ENCODE data around the gene ARFRP1. TPM values are rescaled to one million over a fixed set of nuclear protein-coding genes. Genes with fewer than 3 reads are reported as not detected.

ARFRP1 gene
- total and polyA plus RNA-seq, 2 donors (not counting 1 experiment from before 2014, with no cell fraction given) = 41.0 to 75.5 TPM

- H3K4me1 ChIP-seq (ENCODE audit: control insufficient read depth in 2 of 2, insufficient read depth in 2 of 2, low read length in 2 of 2) = no peaks in the 10 kb centered on the region
- H3K4me2 ChIP-seq (replicated peaks; ENCODE audit: low read depth, low read length, poor library complexity, severe bottlenecking) = no peak overlapping the region
- intact Hi-C loops (cut with micrococcal nuclease) = no loop called here
- H4K20me1 ChIP-seq (ENCODE audit: control insufficient read depth, insufficient read depth, low read length, poor library complexity, severe bottlenecking) = no peaks in the 10 kb centered on the region
- H3K79me2 ChIP-seq (ENCODE audit: control insufficient read depth, insufficient read depth, low read length) = no peaks in the 10 kb centered on the region
- Mint-ChIP-seq H3K27me3 (no peaks in the 10 kb centered on the region), H3K9me3 (ENCODE audit: insufficient read depth) (no peaks in the 10 kb centered on the region), H3K27ac (no peak overlapping the region), H3K4me3 (no peak overlapping the region), H3K4me1 (no peaks in the 10 kb centered on the region)
- ATAC-seq (ENCODE audit: low read depth) (no peak), DNase-seq (no peak)
- H2AFZ ChIP-seq (ENCODE audit: insufficient read depth, low read depth, low read length, poor library complexity, severe bottlenecking) = no peak overlapping the region
- no peak overlapping the region for H3K4me3 ChIP-seq (ENCODE audit: control extremely low read depth in 1 of 5, extremely low read depth in 1 of 5, insufficient read depth in 1 of 5, low read depth in 2 of 5, low read length in 4 of 5)
- peaks cover 0 to 7% of the 10 kb centered on the region in 2 experiments for H3K36me3 ChIP-seq (replicated peaks in 1 of 2; ENCODE audit: control extremely low read depth in 1 of 2, control insufficient read depth in 1 of 2, extremely low read depth in 1 of 2, insufficient read depth in 2 of 2, low read length in 1 of 2)
- H3K9me3 ChIP-seq (ENCODE audit: control extremely low read depth in 1 of 3, control insufficient read depth in 2 of 3, insufficient read depth in 1 of 3, low read length in 2 of 3) = no peaks in the 10 kb centered on the region
- TF ChIP-seq EZH2 (IDR thresholded peaks at IDR 0.05; ENCODE audit: borderline replicate concordance, insufficient read depth, low read depth, low read length, poor library complexity, severe bottlenecking) (no peak), CTCF (IDR thresholded peaks at IDR 0.05) (no peak)
- H3K27me3 ChIP-seq (replicated peaks in 1 of 4; ENCODE audit: control extremely low read depth in 1 of 4, control insufficient read depth in 3 of 4, insufficient read depth in 4 of 4, low read length in 3 of 4) = no peaks in the 10 kb centered on the region
- ChIA-PET POLR2A (no interaction called here), CTCF (no interaction called here)
- H3K27ac ChIP-seq (ENCODE audit: low read length in 2 of 2) = no peak overlapping the region
- H3K9ac ChIP-seq (ENCODE audit: low read length) = no peak overlapping the region
- WGBS (ENCODE audit: insufficient coverage) = 94% methylated on average over 37 of the region's 38 CpGs
These were observed 28.9 kb downstream of the ARFRP1 start for GRCh38 chr20:63678667-63679465.

GRCh38 chr20:63678071-63678470 lies 29.7 kb downstream of the ARFRP1 start:
- Histone ChIP-seq H3K79me2 (ENCODE audit: control insufficient read depth, insufficient read depth, low read length) (no peaks in the 10 kb centered on the region), H2AFZ (ENCODE audit: insufficient read depth, low read depth, low read length, poor library complexity, severe bottlenecking) (no peak overlapping the region), H3K27ac (ENCODE audit: low read length in 2 of 2) (no peak overlapping the region), H4K20me1 (ENCODE audit: control insufficient read depth, insufficient read depth, low read length, poor library complexity, severe bottlenecking) (no peaks in the 10 kb centered on the region), H3K27me3 (replicated peaks in 1 of 4; ENCODE audit: control extremely low read depth in 1 of 4, control insufficient read depth in 3 of 4, insufficient read depth in 4 of 4, low read length in 3 of 4) (no peaks in the 10 kb centered on the region), H3K9me3 (ENCODE audit: control extremely low read depth in 1 of 3, control insufficient read depth in 2 of 3, insufficient read depth in 1 of 3, low read length in 2 of 3) (no peaks in the 10 kb centered on the region), H3K4me3 (ENCODE audit: control extremely low read depth in 1 of 5, extremely low read depth in 1 of 5, insufficient read depth in 1 of 5, low read depth in 2 of 5, low read length in 4 of 5) (no peak overlapping the region), H3K4me1 (ENCODE audit: control insufficient read depth in 2 of 2, insufficient read depth in 2 of 2, low read length in 2 of 2) (no peaks in the 10 kb centered on the region), H3K9ac (ENCODE audit: low read length) (no peak overlapping the region), H3K36me3 (replicated peaks in 1 of 2; ENCODE audit: control extremely low read depth in 1 of 2, control insufficient read depth in 1 of 2, extremely low read depth in 1 of 2, insufficient read depth in 2 of 2, low read length in 1 of 2) (peaks cover 0 to 9% of the 10 kb centered on the region in 2 experiments), H3K4me2 (replicated peaks; ENCODE audit: low read depth, low read length, poor library complexity, severe bottlenecking) (no peak overlapping the region)
- TF ChIP-seq EZH2 (IDR thresholded peaks at IDR 0.05; ENCODE audit: borderline replicate concordance, insufficient read depth, low read depth, low read length, poor library complexity, severe bottlenecking) = no peak
- no peak for TF ChIP-seq CTCF (IDR thresholded peaks at IDR 0.05)
- Mint-ChIP-seq H3K9me3 (ENCODE audit: insufficient read depth) (no peaks in the 10 kb centered on the region), H3K27me3 (no peaks in the 10 kb centered on the region), H3K27ac (no peak overlapping the region), H3K4me1 (no peaks in the 10 kb centered on the region), H3K4me3 (no peak overlapping the region)
- DNase-seq = no peak
- no peak for ATAC-seq (ENCODE audit: low read depth)
- intact Hi-C loops (cut with micrococcal nuclease) = no loop called here
- CTCF ChIA-PET = no interaction called here
- POLR2A ChIA-PET = no interaction called here
- 87% methylated on average over 13 of the region's 13 CpGs for WGBS (ENCODE audit: insufficient coverage)
